Activated CD4-positive, alpha-beta T cell treated with anti-CD3 and anti-CD28 coated beads, Interleukin-2, amount 10 ng/mL, durations not matched to agents 24 days and 14 days (primary cell): ENCODE results near the gene YAP1. TPM values are rescaled to one million over a fixed set of nuclear protein-coding genes. Genes with fewer than 3 reads are reported as not detected.
"Not testable (repeated sequence)": the region's sequence is repeated elsewhere in the genome, so short reads cannot be mapped to it uniquely, and the experiment has no call there.

Experiments
- DNase-seq: peaks from one replicate; pipeline ENCODE4 v3.0.0; 2022
- H3K27ac Mint-ChIP-seq: one replicate; pipeline ENCODE4 v1.8.0; 2022; ENCODE audit warnings: mild to moderate bottlenecking, mixed read lengths
- H3K27me3 Mint-ChIP-seq: one replicate; pipeline ENCODE4 v1.8.0; 2022; ENCODE audit warnings: mixed read lengths
- H3K36me3 Mint-ChIP-seq: one replicate; pipeline ENCODE4 v1.8.0; 2022; ENCODE audit warnings: low read depth, mild to moderate bottlenecking, mixed read lengths
- H3K4me1 Mint-ChIP-seq: one replicate; pipeline ENCODE4 v1.8.0; 2021; ENCODE audit warnings: mixed read lengths
- H3K4me3 Mint-ChIP-seq: one replicate; pipeline ENCODE4 v1.8.0; 2022; ENCODE audit warnings: mild to moderate bottlenecking, moderate library complexity, mixed read lengths
- H3K9me3 Mint-ChIP-seq: one replicate; pipeline ENCODE4 v1.8.0; 2021; ENCODE audit warnings: mixed read lengths
- intact Hi-C: fragments of 100-400 bp; cut with micrococcal nuclease; formaldehyde crosslinking; loops from one replicate; pipeline ENCODE4 v1.15.1; 2023
- total RNA-seq: library from RNA; stranded (reverse); gene quantifications from 2 replicates; pipeline ENCODE4 v1.2.3, GENCODE V29; 2022

The YAP1 gene
- total RNA-seq, 1 donor from 2014 or later = not detected

- no peak for DNase-seq
- H3K27me3 Mint-ChIP-seq = peaks cover 22% of the 10 kb centered on the region
- intact Hi-C loops = loop anchor here (10.0 kb wide), 1 partner anchor 149 kb away; the partner anchor contains the start of gene YAP1
- H3K36me3 Mint-ChIP-seq = no peaks in the 10 kb centered on the region
- H3K4me1 Mint-ChIP-seq = peaks cover 4% of the 10 kb centered on the region
- H3K4me3 Mint-ChIP-seq = no peak overlapping the region
- no peaks in the 10 kb centered on the region for H3K9me3 Mint-ChIP-seq
- no peak overlapping the region for H3K27ac Mint-ChIP-seq
These were observed 153.2 kb downstream of the YAP1 start for GRCh38 chr11:102263379-102264003.

GRCh38 chr11:102264704-102265103 lies 154.5 kb downstream of the YAP1 start:
- H3K4me3 Mint-ChIP-seq, H3K27ac Mint-ChIP-seq, H3K9me3 Mint-ChIP-seq, H3K36me3 Mint-ChIP-seq, DNase-seq: not testable (repeated sequence)
- intact Hi-C loops = loop anchor here (10.0 kb wide), 1 partner anchor 150 kb away; the partner anchor contains the start of gene YAP1
- peaks cover 12% of the 10 kb centered on the region for H3K4me1 Mint-ChIP-seq
- H3K27me3 Mint-ChIP-seq = peaks cover 26% of the 10 kb centered on the region

GRCh38 chr11:102266099-102266498 lies 155.9 kb downstream of the YAP1 start:
- H3K36me3 Mint-ChIP-seq = no peaks in the 10 kb centered on the region
- peaks cover 36% of the 10 kb centered on the region for H3K27me3 Mint-ChIP-seq
- intact Hi-C loops = loop anchor here (10.0 kb wide), 1 partner anchor 151 kb away; the partner anchor contains the start of gene YAP1
- DNase-seq = no peak
- H3K4me3 Mint-ChIP-seq = no peak overlapping the region
- no peak overlapping the region for H3K27ac Mint-ChIP-seq
- no peaks in the 10 kb centered on the region for H3K9me3 Mint-ChIP-seq
- H3K4me1 Mint-ChIP-seq = peaks cover 20% of the 10 kb centered on the region

- intact Hi-C loops = loop anchor here (10.0 kb wide), 1 partner anchor 153 kb away; the partner anchor contains the start of gene YAP1
- H3K36me3 Mint-ChIP-seq = no peaks in the 10 kb centered on the region
- H3K4me3 Mint-ChIP-seq = peak overlapping the region; percentile 36
- peaks cover 44% of the 10 kb centered on the region for H3K27me3 Mint-ChIP-seq
- peak overlapping the region; percentile 30 for H3K27ac Mint-ChIP-seq
- H3K4me1 Mint-ChIP-seq = peaks cover 24% of the 10 kb centered on the region
- DNase-seq = no peak
- H3K9me3 Mint-ChIP-seq = no peaks in the 10 kb centered on the region
These were observed 157.4 kb downstream of the YAP1 start for GRCh38 chr11:102267609-102268008.

- peak overlapping the region; percentile 78 for H3K4me3 Mint-ChIP-seq
- H3K27me3 Mint-ChIP-seq = peaks cover 48% of the 10 kb centered on the region
- intact Hi-C loops = loop anchor here (10.0 kb wide), 1 partner anchor 154 kb away; the partner anchor contains the start of gene YAP1
- no peaks in the 10 kb centered on the region for H3K36me3 Mint-ChIP-seq
- DNase-seq = peak; percentile 88
- H3K4me1 Mint-ChIP-seq = peaks cover 25% of the 10 kb centered on the region
- H3K9me3 Mint-ChIP-seq = no peaks in the 10 kb centered on the region
- H3K27ac Mint-ChIP-seq = no peak overlapping the region
These were observed 158.1 kb downstream of the YAP1 start for GRCh38 chr11:102268083-102268984.

GRCh38 chr11:102268985-102269470 lies 158.8 kb downstream of the YAP1 start:
- Mint-ChIP-seq H3K4me3 (peak overlapping the region; percentile 78), H3K27me3 (peaks cover 44% of the 10 kb centered on the region), H3K9me3 (no peaks in the 10 kb centered on the region), H3K36me3 (no peaks in the 10 kb centered on the region), H3K4me1 (peaks cover 25% of the 10 kb centered on the region), H3K27ac (no peak overlapping the region)
- no peak for DNase-seq
- intact Hi-C loops = loop anchor here (1.0 to 10.0 kb wide), 2 partner anchors 10 to 154 kb away; partner anchors contain the start of gene YAP1

GRCh38 chr11:102269927-102270326 lies 159.7 kb downstream of the YAP1 start:
- Mint-ChIP-seq H3K4me3 (peak overlapping the region; percentile 25), H3K27ac (no peak overlapping the region), H3K27me3 (peaks cover 46% of the 10 kb centered on the region), H3K36me3 (no peaks in the 10 kb centered on the region), H3K4me1 (peaks cover 25% of the 10 kb centered on the region), H3K9me3 (no peaks in the 10 kb centered on the region)
- DNase-seq = no peak
- intact Hi-C loops = loop anchor here (1.0 to 10.0 kb wide), 2 partner anchors 9 to 155 kb away; partner anchors contain the start of gene YAP1

- no peak for DNase-seq
- intact Hi-C loops = no loop called here
- Mint-ChIP-seq H3K27ac (no peak overlapping the region), H3K27me3 (peaks cover 52% of the 10 kb centered on the region), H3K4me3 (no peak overlapping the region), H3K4me1 (peaks cover 25% of the 10 kb centered on the region), H3K9me3 (no peaks in the 10 kb centered on the region), H3K36me3 (no peaks in the 10 kb centered on the region)
These were observed 162.0 kb downstream of the YAP1 start for GRCh38 chr11:102272047-102272824.

- Mint-ChIP-seq H3K4me1 (peaks cover 17% of the 10 kb centered on the region), H3K36me3 (no peaks in the 10 kb centered on the region), H3K4me3 (no peak overlapping the region), H3K27ac (no peak overlapping the region), H3K9me3 (no peaks in the 10 kb centered on the region), H3K27me3 (peaks cover 33% of the 10 kb centered on the region)
- no peak for DNase-seq
- intact Hi-C loops = no loop called here
These were observed 164.4 kb downstream of the YAP1 start for GRCh38 chr11:102274628-102275027.

GRCh38 chr11:102276362-102276761 lies 166.1 kb downstream of the YAP1 start:
- intact Hi-C loops = no loop called here
- Mint-ChIP-seq H3K36me3 (no peaks in the 10 kb centered on the region), H3K9me3 (no peaks in the 10 kb centered on the region), H3K27me3 (peaks cover 23% of the 10 kb centered on the region), H3K4me1 (peaks cover 13% of the 10 kb centered on the region), H3K4me3 (no peak overlapping the region), H3K27ac (no peak overlapping the region)
- no peak for DNase-seq

- no peak for DNase-seq
- intact Hi-C loops = no loop called here
- Mint-ChIP-seq H3K27ac (no peak overlapping the region), H3K27me3 (peaks cover 19% of the 10 kb centered on the region), H3K4me3 (no peak overlapping the region), H3K4me1 (peaks cover 13% of the 10 kb centered on the region), H3K9me3 (no peaks in the 10 kb centered on the region), H3K36me3 (no peaks in the 10 kb centered on the region)
These were observed 166.5 kb downstream of the YAP1 start for GRCh38 chr11:102276783-102277182.

- DNase-seq = peak; percentile 69
- Mint-ChIP-seq H3K9me3 (no peaks in the 10 kb centered on the region), H3K36me3 (no peaks in the 10 kb centered on the region), H3K4me1 (peaks cover 8% of the 10 kb centered on the region), H3K4me3 (peak overlapping the region; percentile 11), H3K27me3 (peaks cover 9% of the 10 kb centered on the region), H3K27ac (no peak overlapping the region)
- intact Hi-C loops = loop anchor here (1.0 kb wide), 1 partner anchor 10 kb away; no protein-coding TSS in a partner anchor
These were observed 169.5 kb downstream of the YAP1 start for GRCh38 chr11:102279641-102280170.

GRCh38 chr11:102280245-102280833 lies 170.1 kb downstream of the YAP1 start:
- no peak for DNase-seq
- H3K36me3 Mint-ChIP-seq = no peaks in the 10 kb centered on the region
- intact Hi-C loops = no loop called here
- peaks cover 9% of the 10 kb centered on the region for H3K27me3 Mint-ChIP-seq
- no peak overlapping the region for H3K4me3 Mint-ChIP-seq
- peaks cover 8% of the 10 kb centered on the region for H3K4me1 Mint-ChIP-seq
- H3K9me3 Mint-ChIP-seq = no peaks in the 10 kb centered on the region
- H3K27ac Mint-ChIP-seq = no peak overlapping the region
